ENCODE data around the gene TAPBPL. TPM values are rescaled to one million over a fixed set of nuclear protein-coding genes. Genes with fewer than 3 reads are reported as not detected.
A peak's percentile ranks its signal among the peaks of the same experiment; 100 is the strongest.
"Not testable (repeated sequence)": the region's sequence is repeated elsewhere in the genome, so short reads cannot be mapped to it uniquely, and the experiment has no call there.

TAPBPL gene, protein sequence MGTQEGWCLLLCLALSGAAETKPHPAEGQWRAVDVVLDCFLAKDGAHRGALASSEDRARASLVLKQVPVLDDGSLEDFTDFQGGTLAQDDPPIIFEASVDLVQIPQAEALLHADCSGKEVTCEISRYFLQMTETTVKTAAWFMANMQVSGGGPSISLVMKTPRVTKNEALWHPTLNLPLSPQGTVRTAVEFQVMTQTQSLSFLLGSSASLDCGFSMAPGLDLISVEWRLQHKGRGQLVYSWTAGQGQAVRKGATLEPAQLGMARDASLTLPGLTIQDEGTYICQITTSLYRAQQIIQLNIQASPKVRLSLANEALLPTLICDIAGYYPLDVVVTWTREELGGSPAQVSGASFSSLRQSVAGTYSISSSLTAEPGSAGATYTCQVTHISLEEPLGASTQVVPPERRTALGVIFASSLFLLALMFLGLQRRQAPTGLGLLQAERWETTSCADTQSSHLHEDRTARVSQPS
- 114 TPM for total RNA-seq

DNA sequence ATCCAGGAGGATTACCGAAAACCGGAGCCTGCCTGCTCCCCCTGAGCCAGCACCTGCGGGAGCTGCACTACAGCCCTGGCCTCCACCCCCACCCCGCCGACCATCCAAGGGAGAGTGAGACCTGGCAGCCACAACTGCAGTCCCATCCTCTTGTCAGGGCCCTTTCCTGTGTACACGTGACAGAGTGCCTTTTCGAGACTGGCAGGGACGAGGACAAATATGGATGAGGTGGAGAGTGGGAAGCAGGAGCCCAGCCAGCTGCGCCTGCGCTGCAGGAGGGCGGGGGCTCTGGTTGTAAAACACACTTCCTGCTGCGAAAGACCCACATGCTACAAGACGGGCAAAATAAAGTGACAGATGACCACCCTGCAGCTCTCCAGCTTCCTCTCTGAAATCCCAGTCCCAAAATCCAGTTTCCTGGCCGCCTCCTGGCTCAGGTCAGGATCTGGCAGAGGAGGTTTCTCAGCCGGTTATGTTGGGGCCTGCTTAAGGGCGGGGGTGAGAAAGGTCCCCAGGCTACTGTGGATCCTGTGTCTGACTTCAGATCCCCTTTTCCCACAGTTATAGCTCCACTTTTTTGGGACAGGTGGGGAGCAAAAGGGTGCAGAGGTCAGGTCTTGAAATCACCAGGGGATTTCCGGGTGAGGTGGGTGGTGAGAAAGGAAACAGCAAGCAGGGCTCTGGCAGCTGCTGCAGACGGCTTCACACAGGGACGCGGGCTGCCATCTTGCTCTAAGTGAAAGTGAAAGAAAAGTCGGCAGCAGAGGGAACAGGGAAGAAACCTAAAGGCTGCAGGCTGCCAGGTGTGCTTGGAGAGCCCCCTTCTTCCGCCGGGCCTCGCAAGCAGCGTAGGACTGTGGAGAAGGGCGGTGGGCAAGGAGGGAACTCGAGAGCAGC is at the start of gene TAPBPL:
Gene TAPBPL (plus strand): TSS at position 695 of the 897 bp plus-strand sequence. CDS start 207 bp downstream, outside the sequence.
- DNase-seq (ENCODE audit: low read depth in 2 of 3, low spot score in 2 of 3), result peak; percentile 70 to 84 (median 83)

DNA sequence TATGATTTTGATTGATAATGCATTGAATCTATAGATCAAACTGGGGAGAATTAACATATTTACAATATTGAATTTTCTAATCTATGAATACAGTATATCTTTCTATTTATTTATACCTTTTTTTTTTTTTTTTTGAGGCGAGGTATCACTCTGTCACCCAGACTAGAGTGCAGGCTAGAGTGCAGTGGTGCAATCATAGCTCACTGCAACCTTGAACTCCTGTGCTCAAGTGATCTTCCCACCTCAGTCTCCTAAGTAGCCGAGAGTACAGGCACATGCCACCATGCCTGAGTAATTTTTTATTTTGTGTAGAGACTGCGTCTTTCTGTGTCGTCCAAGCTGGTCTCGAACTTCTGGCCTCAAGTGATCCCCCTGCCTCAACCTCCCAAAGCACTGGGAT is 47.5 kb upstream of the TAPBPL start:
- DNase-seq (ENCODE audit: low read depth in 2 of 3, low spot score in 2 of 3), result no peak

DNA sequence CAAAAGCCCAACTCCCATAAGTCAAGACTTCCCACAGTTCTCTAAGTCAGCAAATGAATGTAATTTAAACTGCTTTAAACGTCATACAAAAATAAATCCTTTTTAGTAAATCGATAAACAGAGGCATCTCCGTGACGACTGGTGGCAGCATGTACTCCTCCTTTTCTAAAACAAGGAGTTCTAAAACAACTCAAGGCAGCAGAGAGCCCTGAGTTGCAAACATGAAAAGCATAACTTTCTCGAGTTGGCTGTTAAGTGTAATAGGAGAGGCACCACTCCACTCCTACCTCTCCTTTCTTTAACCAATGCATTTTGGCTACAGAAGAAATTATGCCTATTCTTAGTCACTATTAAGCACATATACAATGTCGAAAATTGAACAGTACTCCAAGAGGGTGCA is 45.9 kb upstream of the TAPBPL start:
- no peak for DNase-seq (ENCODE audit: low read depth in 2 of 3, low spot score in 2 of 3)

DNA sequence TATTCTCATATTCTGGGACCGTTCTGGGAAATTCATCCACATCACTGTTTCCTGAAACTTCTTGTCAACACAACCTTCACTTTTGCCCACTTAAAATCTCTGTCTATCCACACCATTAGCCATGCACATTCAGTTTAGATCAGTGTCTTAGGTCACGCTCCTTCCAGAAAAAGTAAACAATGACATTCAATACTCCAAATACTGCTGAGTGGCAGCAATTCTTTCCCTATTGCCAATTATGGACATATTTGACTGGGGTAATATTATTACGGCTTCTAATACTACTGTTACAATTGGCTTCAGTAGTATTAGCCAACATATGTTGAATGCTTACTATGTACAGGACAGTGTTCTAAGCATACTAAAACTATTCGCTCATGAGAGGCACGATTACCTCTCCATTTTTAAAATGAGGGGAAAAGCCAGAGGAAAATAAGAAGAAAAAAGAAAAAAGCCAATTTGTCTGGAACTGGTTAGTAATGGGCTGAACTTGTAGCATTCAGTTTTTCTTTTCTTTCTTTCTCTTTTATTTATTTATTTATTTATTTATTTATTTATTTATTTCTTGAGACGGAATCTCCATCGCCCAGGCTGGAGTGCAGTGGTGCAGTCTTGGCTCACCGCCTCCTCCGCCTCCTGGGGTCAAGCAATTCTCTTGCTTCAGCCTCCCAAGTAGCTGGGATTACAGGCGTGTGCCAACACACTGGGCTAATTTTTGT is 44.4 kb upstream of the TAPBPL start:
- DNase-seq (ENCODE audit: low read depth in 2 of 3, low spot score in 2 of 3), result no peak

DNA sequence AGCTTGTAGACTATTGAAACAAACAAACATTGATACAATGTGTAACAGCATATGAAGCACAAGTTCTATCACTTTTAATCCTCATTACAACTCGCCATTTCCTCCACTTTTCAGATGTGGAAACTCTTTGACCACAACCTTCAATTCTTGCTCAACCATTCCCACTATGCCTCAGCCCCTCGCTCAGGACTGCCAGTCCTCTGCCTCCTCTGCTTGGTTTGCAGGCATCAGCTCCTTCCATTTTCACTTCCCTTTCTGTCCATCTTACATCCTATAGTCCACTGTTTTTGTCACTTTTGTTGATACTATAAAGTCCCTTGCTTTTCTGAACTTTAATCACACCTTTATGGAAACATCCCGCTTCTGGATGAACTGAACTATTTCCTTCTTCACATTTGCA is 35.2 kb upstream of the TAPBPL start:
- no peak for DNase-seq (ENCODE audit: low read depth in 2 of 3, low spot score in 2 of 3)

DNA sequence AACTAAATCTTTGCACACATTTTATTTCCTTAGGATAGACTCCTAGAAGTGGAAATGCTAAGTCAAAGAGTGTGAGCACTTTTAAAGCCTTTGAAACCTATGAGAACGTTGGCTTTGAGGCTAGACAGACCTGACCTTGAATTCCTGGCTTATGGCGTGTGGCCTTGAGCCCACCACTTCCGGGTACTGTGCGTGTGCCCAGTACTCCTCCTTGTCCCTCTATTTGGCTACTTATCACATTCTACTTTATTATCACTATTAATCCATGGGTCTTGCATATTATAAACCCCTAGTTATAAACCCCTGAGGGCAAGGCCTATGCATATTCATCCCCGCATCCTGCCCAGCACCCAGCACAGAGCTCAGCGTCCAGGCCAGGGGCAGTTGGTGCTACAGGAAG is 33.0 kb upstream of the TAPBPL start:
- no peak for DNase-seq (ENCODE audit: low read depth in 2 of 3, low spot score in 2 of 3)

DNA sequence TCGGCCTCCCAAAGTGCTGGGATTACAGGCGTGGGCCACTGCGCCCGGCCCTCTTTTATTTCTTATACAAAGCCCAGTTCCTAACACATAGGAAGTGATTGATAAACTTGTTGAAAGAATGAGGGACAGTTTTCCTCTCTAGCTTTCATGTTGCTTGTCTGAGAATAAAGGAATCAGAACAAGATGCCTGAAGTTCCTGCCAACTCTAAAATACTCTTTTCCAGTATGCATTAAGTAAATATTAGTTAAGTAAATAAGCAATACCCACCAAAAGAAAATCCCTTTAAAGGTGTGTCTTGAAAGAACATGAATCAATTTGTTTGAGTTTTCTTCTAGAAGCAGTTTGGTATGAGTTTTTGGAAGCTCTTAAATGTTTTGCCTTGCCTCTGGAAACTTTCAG is 31.5 kb upstream of the TAPBPL start:
- no peak for DNase-seq (ENCODE audit: low read depth in 2 of 3, low spot score in 2 of 3)

DNA sequence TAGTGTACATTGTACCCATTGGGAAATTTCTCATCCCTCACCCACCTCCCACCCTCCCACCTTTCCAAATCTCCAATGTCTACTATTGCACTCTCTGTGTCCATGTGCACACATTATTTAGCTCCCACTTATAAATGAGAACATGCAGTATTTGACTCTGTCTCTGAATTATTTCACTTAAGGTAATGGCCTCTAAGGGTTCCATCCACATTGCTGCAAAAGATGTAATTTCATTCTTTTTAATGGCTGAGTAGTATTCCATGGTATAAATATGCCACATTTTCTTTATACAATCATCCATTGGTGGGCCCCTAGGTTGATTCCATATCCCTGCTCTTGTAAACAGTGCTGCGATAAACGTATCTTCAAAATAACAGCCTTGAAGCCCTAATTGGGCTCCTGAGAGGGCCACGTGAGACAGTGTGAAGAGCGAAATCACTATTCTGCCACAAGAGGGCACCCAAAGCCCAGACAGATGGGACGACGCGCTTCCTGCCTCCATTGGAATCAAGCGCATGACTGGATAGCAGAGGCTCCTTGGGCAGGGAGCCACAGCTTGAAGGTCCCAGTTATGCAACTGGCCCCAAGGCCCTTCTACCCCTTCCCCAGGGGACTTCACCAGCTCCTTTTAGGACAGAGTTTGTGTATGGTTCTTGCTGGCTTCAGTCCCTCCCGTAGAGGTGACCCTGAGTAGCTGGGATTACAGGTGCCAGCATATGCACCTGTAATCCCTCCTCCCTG is 28.4 kb upstream of the TAPBPL start:
- DNase-seq (ENCODE audit: low read depth in 2 of 3, low spot score in 2 of 3), result peak; percentile 73 to 96 (median 89)

DNA sequence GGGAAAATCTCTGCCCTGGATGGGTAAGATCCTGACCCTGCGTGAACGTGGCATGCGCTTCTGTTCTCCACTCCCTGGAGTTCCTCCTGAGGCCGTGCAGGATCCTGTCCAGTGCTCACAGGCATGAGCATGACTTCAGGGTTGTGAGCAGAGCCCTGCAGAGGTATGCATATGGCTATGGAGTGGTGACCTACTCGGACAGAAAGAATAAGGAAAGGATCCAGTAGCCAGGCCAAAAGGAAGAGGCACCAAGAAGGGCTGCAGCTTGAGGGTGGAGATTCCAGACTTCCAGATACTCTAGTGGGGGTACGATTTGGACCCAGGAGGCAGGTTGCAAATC is 27.9 kb upstream of the TAPBPL start:
- no peak for DNase-seq (ENCODE audit: low read depth in 2 of 3, low spot score in 2 of 3)

DNA sequence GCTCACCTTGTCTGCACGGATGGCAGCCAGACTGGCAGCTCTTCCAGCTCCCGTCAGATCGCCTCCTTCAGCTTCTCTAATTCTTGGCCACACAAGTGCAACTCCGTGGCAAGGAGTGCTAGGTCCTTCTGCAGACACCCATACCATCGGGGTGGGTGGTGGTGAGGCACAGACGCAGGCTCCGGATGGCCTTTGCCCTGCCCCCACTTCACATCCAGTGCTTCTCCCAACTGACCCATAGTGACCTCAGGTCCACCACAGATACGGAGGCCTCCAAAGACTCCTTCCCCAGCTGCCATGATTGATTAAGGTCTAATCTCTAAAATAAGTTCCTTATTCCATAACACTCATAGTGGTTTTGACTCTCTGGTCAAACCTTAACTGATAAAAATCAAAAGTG is 27.0 kb upstream of the TAPBPL start:
- peak in 1 of 3 donors; percentile 27 for DNase-seq (ENCODE audit: low read depth in 2 of 3, low spot score in 2 of 3)

DNA sequence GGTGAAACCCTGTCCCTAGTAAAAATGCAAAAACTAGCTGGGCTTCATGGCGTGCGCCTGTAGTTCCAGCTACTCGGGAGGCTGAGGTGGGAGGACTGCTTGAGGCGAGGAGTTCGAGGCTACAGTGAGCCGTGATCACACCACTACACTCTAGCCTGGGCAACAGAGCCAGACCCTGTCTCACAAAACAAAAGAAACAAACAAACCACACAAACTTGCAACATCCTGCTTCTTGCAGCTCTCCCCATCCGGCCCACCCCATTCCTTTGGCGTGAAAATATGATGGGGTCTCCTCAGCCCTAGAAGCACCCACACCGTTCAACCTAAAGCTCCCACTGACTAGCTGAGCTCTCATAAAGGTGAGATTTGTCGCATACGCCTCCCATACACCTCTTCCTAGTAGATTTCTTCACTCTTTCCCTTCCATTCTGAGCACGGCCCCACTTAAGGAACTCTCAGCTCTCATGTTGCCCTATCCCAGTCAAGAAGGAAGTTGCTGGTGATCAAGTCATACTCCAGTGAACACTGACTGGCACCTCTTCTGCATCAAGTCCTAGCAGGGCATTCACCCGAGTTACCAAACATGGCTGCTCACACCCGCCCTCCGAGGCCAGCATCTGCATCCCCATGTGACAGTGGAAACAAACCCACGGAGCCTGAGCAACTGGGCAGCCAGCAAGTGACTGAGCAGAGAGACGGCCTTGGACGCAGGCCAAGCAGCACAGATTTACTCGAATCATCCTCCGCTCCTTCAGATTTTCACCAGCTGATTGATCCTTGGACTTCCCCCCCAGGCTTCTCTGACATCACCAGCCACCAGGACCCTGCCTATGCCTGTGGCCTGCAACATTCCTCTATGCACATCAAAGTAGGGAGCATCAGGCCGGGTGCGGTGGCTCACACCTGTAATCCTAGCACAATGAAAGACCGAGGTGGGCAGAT is 26.0 kb upstream of the TAPBPL start:
- peak in 1 of 3 donors; percentile 29 for DNase-seq (ENCODE audit: low read depth in 2 of 3, low spot score in 2 of 3)

DNA sequence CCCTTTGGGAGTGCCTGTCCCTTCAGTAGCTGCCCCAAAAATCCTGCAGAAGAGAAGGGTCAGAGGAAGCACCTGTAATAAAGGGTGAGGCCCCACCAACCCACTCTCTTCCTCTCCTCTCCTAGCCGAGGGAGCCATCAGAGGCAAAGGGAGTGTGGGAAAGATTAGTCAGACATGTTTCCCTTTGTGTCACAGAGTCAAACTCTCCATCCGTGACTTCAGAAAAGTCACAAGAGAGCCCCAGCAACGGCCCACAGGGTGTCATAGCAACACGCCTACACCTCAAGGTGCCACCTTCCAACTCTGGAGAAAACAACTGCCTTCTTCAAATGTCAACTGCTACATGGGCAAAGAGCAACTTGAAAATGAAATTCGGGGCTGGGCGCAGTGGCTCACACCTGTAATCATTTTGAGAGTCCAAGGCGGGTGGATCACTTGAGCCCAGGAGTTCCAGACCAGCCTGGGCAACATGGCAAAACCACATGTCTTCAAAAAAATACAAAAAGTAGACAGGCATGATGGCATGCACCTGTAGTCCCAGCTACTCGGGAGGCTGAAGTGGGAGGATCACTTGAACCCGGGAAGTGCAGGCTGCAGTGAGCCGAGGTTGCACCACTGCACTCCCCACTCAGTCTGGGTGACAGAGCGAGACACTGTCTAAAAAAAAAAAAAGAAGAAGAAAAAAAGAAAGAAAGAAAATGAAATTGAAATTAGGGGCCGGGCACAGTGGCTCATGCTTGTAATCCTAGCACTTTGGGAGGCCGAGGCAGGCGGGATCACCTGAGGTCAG is 24.8 kb upstream of the TAPBPL start:
- peak; percentile 59 to 79 (median 77) for DNase-seq (ENCODE audit: low read depth in 2 of 3, low spot score in 2 of 3)

DNA sequence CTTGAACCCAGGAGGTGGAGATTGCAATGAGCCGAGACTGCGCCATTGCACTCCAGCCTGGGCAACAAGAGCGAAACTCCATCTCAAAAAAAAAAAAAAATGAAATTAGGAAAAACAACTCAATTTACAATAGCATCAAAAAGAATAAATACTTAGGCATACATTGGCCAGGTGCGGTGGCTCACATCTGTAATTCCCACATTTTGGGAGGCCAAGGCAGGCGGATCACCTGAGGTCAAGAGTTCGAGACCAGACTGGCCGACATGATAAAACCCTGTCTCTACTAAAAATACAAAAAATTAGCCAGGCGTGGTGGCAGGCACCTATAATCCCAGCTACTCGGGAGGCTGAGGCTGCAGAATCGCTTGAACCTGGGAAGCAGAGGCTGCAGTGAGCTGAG is 24.0 kb upstream of the TAPBPL start:
- DNase-seq (ENCODE audit: low read depth in 2 of 3, low spot score in 2 of 3), result not testable (repeated sequence)

DNA sequence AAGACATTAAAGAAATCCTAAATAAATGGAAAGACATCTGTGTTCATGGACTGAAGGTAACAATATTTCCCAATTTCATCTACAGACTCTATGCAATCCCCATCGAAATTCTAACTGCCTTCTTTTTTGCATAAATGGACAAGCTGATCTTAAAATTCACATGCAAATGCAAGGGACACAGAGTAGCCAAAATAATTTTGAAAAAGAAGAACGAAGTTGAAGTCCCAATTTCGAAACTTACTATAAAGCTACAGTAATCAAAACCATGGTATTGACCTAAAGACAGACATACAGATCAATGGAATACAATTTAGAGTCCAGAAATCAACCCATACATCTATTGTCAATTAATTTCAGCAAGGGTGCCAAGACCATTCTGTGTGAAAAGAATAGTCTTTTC is 23.5 kb upstream of the TAPBPL start:
- DNase-seq (ENCODE audit: low read depth in 2 of 3, low spot score in 2 of 3), result no peak

DNA sequence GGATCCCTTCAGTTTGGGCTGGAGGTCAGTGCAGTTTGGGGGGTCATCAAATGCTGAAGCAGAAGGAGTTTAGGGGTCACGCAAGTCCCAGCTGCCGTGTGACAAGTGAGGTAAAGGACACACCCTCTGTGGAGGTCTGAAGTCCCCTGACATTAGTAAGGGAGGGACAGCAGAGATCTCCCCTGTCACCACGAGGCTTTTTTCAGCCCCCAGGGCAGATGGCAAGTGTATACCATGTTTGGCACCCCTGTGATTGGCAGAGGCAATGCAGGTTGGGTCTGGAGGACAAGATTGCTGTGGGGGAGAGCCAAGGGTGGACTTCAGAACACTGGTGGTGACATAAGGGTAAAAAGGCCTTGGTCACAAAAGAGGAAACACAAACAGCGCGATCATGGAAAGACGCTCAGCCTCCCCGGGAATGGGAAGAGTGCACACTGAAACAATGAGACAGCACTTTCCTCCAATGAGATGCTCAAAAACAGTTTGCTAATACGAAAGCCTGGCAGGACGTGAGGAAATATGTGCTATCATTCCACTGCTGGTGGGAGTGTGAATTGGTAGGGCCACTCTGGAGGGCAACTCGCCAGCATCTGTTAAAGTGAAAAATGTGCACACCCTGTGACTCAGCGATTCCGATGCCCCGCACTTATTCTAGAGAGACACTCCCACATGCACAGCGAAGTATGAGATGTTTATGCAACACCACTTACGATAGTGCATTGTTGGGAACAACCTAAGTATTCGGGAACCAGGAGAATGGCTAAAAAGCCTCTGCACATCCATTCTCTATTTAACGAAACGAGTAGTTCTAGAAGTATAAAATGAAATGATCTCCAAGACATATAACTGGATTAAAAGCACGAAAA is 21.5 kb upstream of the TAPBPL start:
- peak in 2 of 3 donors; percentile 86 to 95 for DNase-seq (ENCODE audit: low read depth in 2 of 3, low spot score in 2 of 3)

DNA sequence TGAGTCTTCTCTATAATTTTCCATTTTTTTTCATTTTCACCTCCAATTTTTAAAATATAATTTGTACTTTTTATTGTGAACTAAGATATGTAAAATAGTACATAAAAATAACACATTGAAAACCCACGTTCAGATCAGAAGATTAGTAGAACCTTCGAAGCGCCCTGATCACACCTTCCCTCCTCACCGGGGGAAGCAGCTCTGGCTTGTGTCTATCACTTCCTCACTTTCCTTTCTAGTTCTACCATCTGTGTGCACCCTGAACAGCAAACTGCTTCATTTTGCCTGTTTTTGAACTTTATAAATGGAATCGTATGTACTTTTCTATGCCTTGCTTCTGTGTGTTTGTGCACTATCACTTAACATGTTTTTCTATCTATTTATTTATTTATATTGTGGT is 18.9 kb upstream of the TAPBPL start:
- no peak for DNase-seq (ENCODE audit: low read depth in 2 of 3, low spot score in 2 of 3)

Measured in hematopoietic multipotent progenitor cell (in vitro differentiated cells).